Retina (tissue), 1 donor: ENCODE measurements around the gene GPRIN3.
A peak's percentile ranks its signal among the peaks of the same experiment; 100 is the strongest.
"Not testable (repeated sequence)": the region's sequence is repeated elsewhere in the genome, so short reads cannot be mapped to it uniquely, and the experiment has no call there.

Source experiments
- DNase-seq: peaks from one replicate; pipeline ENCODE4 v3.0.0-alpha.2; 2016

Gene GPRIN3

GRCh38 chr4:89311433-89311832 is 3.8 kb upstream of the GPRIN3 start:
- DNase-seq: no peak

GRCh38 chr4:89309154-89309553 is 1.6 kb upstream of the GPRIN3 start:
- not testable (repeated sequence) for DNase-seq

GRCh38 chr4:89308161-89308500 is 531 bp upstream of the GPRIN3 start:
- no peak for DNase-seq

- no peak for DNase-seq
Measured at GRCh38 chr4:89307178-89307445, 488 bp downstream of the GPRIN3 start.

DNA sequence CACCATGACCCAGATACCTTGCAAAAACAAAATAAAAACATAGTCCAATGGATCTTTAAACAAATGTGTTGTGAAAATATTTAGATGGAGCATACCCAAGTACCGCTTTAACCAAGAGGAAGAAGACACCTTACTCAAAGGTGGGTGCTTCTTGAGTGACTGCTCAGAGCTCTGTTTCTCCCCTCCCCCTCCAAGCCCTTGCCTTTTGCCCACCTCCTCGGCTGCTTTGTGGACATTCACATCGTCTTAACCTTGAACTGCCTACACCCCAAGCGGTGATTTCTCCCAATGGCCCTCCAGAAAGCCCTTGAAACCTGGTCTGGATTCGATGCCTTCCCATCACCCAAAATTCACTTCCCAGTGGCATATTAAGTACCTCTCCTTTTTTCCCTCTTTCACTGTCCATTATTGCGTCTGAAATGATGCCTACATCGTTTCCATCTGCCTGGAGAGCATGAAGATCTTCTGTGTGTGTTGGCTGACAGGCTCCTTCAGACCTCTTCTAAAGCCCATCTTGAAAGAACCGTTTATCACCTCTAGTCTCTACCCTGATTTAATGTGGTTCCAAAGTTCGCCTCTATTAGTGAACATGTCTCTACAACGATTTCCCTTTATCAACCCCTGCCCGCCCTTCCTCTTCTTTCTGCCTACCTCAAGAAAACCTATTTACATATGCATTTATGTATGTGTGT is 968 bp downstream of the GPRIN3 start:
- peak; percentile 39 for DNase-seq

- DNase-seq: no peak
Measured at GRCh38 chr4:89305712-89306437, 1.7 kb downstream of the GPRIN3 start.

DNA sequence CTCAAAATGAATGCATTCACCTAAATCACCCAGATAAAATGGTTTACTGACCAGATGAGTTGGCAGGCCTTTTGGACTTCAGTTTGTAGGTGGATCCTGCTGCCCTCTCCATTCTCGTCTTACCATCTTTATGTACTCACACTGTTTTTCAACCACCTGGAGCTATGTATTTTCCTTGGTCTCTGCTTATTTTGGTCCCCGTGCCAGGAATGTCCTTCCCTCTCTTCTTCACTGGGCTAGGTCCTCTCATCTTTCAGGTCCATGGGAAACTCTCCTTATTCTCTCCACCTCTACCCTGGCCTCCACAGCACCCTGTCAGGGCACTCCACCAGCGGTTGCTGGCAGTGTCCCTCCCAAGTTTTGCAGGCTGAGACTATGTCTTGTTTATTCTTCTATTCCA is 2.6 kb downstream of the GPRIN3 start:
- DNase-seq: no peak

DNA sequence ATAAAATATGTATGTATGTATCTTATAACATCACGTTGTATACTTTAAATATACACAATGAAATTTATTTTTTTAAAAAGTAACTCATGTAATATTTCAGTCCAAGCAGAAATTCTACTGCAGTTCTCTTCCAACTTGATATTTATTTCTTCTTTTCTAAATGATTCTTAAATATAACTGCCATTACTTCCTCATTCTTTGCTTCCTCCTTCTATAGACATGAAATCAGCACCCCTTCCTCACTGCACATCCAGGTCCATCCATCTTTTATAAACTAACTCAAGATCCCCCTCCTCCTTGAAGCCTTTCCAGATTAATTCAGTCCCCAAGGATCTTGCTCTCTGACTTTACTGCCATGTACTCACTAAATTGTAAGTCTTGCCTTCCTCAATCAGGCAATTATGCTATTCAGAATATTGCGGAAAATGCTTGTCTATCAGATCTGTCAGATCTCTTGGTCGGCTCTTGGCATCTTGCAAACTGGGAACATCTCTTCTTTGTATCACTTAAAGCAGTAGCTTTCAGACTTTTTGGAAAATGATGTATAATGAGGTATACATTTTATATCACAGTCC is 3.7 kb downstream of the GPRIN3 start:
- no peak for DNase-seq

- no peak for DNase-seq
Measured at GRCh38 chr4:89303177-89303576, 4.4 kb downstream of the GPRIN3 start.

- DNase-seq: peak; percentile 9
Measured at GRCh38 chr4:89301902-89302301, 5.7 kb downstream of the GPRIN3 start.

- no peak for DNase-seq
Measured at GRCh38 chr4:89301003-89301402, 6.6 kb downstream of the GPRIN3 start.

- no peak for DNase-seq
Measured at GRCh38 chr4:89300499-89300898, 7.1 kb downstream of the GPRIN3 start.

GRCh38 chr4:89300060-89300459 is 7.5 kb downstream of the GPRIN3 start:
- DNase-seq: no peak

DNA sequence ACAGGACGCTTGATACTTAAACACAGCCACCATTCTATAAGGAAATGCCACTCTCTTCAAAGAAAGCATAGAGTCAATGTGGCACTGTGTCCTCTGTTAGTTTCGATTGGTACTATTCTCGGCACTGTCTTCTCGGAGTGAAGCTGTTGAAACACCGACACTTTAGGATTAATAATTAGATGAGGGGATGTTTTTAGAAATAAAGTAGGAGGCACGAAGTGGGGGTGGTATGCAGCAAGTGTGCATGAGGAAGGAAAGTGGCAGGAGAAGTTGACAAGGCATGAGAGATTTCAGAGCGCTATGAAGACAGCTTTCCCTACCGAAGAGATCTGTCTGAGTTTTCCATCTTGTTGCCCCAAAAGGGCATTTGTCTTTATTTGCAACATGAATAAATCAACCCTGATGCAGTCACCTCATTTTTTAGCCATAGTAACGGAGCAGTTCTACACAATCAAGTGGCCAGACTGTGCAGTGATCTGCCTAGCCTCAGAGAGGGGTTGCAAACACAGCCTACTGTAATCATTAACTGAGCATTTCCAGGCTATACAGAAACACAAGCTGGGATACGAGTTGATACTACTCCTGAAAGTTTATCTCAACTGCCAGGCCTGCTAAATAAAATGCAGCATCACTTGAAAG is 8.3 kb downstream of the GPRIN3 start:
- DNase-seq: no peak

DNA sequence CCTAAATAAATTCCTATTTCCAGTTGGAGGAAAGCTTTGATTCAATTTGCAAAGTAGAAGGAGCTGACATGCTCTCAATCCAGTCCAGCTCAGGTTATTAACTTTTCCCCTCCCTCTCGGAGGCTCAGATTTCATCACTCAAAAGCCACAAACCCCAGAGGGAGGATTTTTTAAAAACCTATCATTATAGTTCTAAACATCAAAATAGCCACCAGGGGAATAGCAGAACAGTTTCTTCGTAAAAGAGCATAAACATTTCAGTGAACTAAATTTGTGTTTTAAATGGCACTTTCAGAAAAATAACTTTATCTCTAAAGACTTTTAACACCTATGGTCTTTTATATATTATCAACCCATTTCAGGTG is 8.8 kb downstream of the GPRIN3 start:
- no peak for DNase-seq

DNA sequence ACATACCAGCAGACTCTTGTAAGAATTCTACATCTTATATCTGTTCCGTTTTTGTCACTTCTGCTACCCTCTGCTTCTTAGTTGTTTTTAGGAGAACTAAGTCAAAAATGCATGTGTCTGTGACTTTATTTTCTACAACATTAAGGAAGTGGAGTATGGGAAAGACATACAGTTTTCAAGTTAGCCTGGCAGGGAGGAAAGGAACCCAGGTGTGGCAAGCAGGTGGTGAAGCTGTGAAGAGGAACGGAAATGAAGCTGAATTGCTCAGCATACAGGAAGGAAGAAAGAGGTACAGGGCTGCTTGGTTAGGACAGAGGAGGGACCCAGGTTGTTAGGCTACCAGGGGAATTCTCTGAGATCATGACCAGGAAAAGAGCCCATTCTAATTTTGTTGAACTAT is 9.4 kb downstream of the GPRIN3 start:
- no peak for DNase-seq

DNA sequence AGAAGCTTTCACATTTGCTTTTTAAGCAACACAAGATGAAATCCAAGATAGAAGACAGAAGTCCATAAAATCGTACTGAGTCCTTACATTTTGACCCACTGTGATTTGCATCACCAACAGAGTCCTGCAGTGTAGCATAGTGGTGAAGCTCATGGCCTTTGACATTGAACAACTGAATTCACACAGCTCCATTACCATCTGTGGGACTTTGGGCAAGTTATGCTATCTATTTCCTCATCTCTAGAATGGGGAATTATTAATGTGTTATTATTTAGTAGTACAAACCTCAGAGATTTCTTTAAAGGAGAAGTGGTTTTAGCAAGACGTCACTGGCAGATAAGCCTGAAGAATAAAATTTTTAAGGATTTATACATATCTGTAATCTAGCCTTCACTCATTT is 10.7 kb downstream of the GPRIN3 start:
- DNase-seq: no peak

DNA sequence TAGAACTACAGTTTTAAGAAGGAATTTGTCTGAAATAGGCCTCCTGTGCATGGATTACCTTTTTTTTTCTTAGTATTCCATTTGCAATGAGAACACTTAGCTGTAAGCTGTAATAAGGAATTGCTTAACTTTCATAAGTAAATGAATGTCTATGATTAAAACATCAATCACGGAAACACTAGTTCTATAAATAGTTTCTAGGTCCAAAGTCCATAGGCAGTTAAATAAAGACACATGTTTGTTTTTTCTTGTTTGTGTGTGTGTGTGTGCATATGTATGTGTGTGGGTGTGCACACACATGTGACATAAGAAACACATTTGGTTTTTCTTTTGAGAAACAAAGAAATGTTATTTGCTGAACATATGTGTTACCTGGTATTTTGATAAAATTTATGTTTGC is 11.2 kb downstream of the GPRIN3 start:
- no peak for DNase-seq

- DNase-seq: no peak
Measured at GRCh38 chr4:89295415-89295927, 12.1 kb downstream of the GPRIN3 start.

GRCh38 chr4:89294573-89295269 is 12.9 kb downstream of the GPRIN3 start:
- DNase-seq: no peak

GRCh38 chr4:89293299-89293698 is 14.3 kb downstream of the GPRIN3 start:
- DNase-seq: no peak

DNA sequence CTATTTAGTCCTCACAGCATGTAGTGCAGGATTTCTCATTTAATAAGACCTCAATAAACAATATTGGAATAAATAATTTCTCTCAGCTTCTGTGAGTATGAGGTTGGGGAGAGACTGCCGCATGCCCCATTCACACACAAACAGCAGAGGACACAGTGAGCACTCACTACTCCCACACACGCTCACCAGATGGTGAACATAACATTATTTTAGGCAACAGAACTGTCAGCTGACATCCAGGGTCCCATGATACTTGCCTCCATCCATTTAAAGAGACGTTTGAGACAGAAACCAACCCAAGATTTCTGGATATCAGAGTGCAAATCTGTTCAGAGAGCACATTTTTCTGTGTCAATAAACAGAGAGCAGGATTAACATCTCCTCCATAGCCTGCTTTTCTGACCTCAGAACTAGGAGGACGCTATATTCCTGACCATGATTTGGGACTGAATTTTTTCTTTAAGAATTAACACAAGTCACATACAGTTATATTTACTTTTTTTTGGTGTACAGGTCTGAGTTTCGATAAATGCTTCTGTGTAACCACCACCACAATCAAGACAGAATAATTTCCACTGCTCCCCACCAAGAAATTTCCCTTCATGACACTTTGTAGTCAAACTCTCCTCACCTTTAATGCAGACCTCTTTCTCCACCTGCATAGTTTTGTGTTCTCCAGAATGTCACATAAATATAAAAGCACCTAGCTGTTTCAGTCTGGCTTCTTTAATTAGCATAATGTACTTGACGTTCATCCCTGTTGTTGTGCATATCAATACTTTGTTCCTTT is 16.7 kb downstream of the GPRIN3 start:
- DNase-seq: no peak

DNA sequence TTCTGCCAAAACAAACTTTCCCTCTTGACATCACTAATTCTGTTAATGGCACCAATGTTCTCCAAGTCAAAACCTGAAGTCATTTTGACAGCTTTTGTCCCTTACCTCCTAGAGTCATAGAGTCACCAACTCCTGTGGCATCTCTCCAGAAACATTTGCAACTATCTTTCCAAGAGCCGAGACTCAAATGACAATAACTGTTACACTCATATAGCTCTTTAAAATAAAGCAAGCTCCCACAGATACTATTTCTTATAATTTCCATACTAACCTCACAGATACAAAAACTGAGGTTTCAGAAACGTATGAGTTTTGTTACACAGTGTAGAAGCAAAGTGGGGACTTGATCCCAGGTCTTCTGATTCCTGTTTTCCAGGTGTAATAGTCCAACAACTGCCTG is 18.3 kb downstream of the GPRIN3 start:
- no peak for DNase-seq
